NCI-H2227 (cell line): ENCODE data around the gene FBXO48.

Experiments
- DNase-seq: peaks from one replicate; lab custom pipeline; 2025; ENCODE audit not compliant: unreplicated experiment; lab: John Stamatoyannopoulos, UW

FBXO48 gene

GRCh38 chr2:68438455-68439303 is 28.4 kb downstream of the FBXO48 start:
- no peak for DNase-seq

GRCh38 chr2:68436270-68436669 is 30.8 kb downstream of the FBXO48 start:
- no peak for DNase-seq

- DNase-seq, result no peak
Measured at GRCh38 chr2:68435615-68436014, 31.5 kb downstream of the FBXO48 start.

GRCh38 chr2:68434981-68435380 is 32.1 kb downstream of the FBXO48 start:
- no peak for DNase-seq

- no peak for DNase-seq
Measured at GRCh38 chr2:68432696-68433658, 34.1 kb downstream of the FBXO48 start.

GRCh38 chr2:68431316-68431972 is 35.6 kb downstream of the FBXO48 start:
- no peak for DNase-seq

- DNase-seq, result peak; percentile 40
Measured at GRCh38 chr2:68429311-68429826, 37.7 kb downstream of the FBXO48 start.

- DNase-seq, result no peak
Measured at GRCh38 chr2:68428746-68429145, 38.3 kb downstream of the FBXO48 start.

GRCh38 chr2:68428126-68428525 is 39.0 kb downstream of the FBXO48 start:
- DNase-seq, result no peak

- no peak for DNase-seq
Measured at GRCh38 chr2:68426848-68427579, 40.1 kb downstream of the FBXO48 start.

- DNase-seq, result no peak
Measured at GRCh38 chr2:68426446-68426845, 40.6 kb downstream of the FBXO48 start.

- DNase-seq, result no peak
Measured at GRCh38 chr2:68425503-68425902, 41.6 kb downstream of the FBXO48 start.

GRCh38 chr2:68423966-68424650 is 43.0 kb downstream of the FBXO48 start:
- DNase-seq, result no peak

GRCh38 chr2:68420254-68420910 is 46.7 kb downstream of the FBXO48 start:
- no peak for DNase-seq

- DNase-seq, result no peak
Measured at GRCh38 chr2:68418855-68419254, 48.2 kb downstream of the FBXO48 start.

- no peak for DNase-seq
Measured at GRCh38 chr2:68418419-68418818, 48.7 kb downstream of the FBXO48 start.

- DNase-seq, result no peak
Measured at GRCh38 chr2:68417926-68418325, 49.2 kb downstream of the FBXO48 start.

GRCh38 chr2:68416081-68416675 is 50.9 kb downstream of the FBXO48 start:
- no peak for DNase-seq

GRCh38 chr2:68415521-68415920 is 51.6 kb downstream of the FBXO48 start:
- DNase-seq, result no peak
